ENCODE results near the gene TBXAS1.

TBXAS1 gene

GRCh38 chr7:139959718-139960117 lies 130.7 kb downstream of the TBXAS1 start:
- Histone ChIP-seq H3K4me3 (no peak overlapping the region), H3K36me3 (ENCODE audit: insufficient read depth, low read length) (no peaks in the 10 kb centered on the region), H3K27ac (no peak overlapping the region), H3K9me3 (ENCODE audit: low read depth, low read length) (no peaks in the 10 kb centered on the region), H3K9ac (ENCODE audit: insufficient read length) (no peak overlapping the region)
- DNase-seq (ENCODE audit: low read depth, low spot score): no peak
- TF ChIP-seq FOXP2 (optimal IDR thresholded peaks at IDR 0.05; ENCODE audit: control extremely low read depth, extremely low read length, insufficient read depth): no peak
- no peak for TF ChIP-seq EZH2 (IDR thresholded peaks at IDR 0.05)
- TF ChIP-seq POLR2AphosphoS5 (IDR thresholded peaks at IDR 0.05; ENCODE audit: borderline replicate concordance, low read depth, low read length): no peak

GRCh38 chr7:139960157-139960556 lies 131.1 kb downstream of the TBXAS1 start:
- no peak for DNase-seq (ENCODE audit: low read depth, low spot score)
- Histone ChIP-seq H3K4me3 (no peak overlapping the region), H3K9me3 (ENCODE audit: low read depth, low read length) (no peaks in the 10 kb centered on the region), H3K27ac (no peak overlapping the region), H3K9ac (ENCODE audit: insufficient read length) (no peak overlapping the region), H3K36me3 (ENCODE audit: insufficient read depth, low read length) (no peaks in the 10 kb centered on the region)
- TF ChIP-seq FOXP2 (optimal IDR thresholded peaks at IDR 0.05; ENCODE audit: control extremely low read depth, extremely low read length, insufficient read depth): no peak
- TF ChIP-seq EZH2 (IDR thresholded peaks at IDR 0.05): no peak
- no peak for TF ChIP-seq POLR2AphosphoS5 (IDR thresholded peaks at IDR 0.05; ENCODE audit: borderline replicate concordance, low read depth, low read length)

GRCh38 chr7:139965942-139966628 lies 137.0 kb downstream of the TBXAS1 start:
- no peak overlapping the region for H3K27ac ChIP-seq
- H3K4me3 ChIP-seq: no peak overlapping the region
- TF ChIP-seq POLR2AphosphoS5 (IDR thresholded peaks at IDR 0.05; ENCODE audit: borderline replicate concordance, low read depth, low read length) (no peak), FOXP2 (optimal IDR thresholded peaks at IDR 0.05; ENCODE audit: control extremely low read depth, extremely low read length, insufficient read depth) (no peak), EZH2 (IDR thresholded peaks at IDR 0.05) (no peak)

GRCh38 chr7:139966949-139967348 lies 137.9 kb downstream of the TBXAS1 start:
- H3K9me3 ChIP-seq (ENCODE audit: low read depth, low read length): no peaks in the 10 kb centered on the region
- no peaks in the 10 kb centered on the region for H3K36me3 ChIP-seq (ENCODE audit: insufficient read depth, low read length)
- DNase-seq (ENCODE audit: low read depth, low spot score): no peak
- no peak overlapping the region for H3K4me3 ChIP-seq
- TF ChIP-seq FOXP2 (optimal IDR thresholded peaks at IDR 0.05; ENCODE audit: control extremely low read depth, extremely low read length, insufficient read depth) (no peak), POLR2AphosphoS5 (IDR thresholded peaks at IDR 0.05; ENCODE audit: borderline replicate concordance, low read depth, low read length) (no peak), EZH2 (IDR thresholded peaks at IDR 0.05) (no peak)
- H3K9ac ChIP-seq (ENCODE audit: insufficient read length): no peak overlapping the region
- H3K27ac ChIP-seq: no peak overlapping the region

More at GRCh38 chr7:139965942-139966628, 137.0 kb downstream of the TBXAS1 start:
- no peak for DNase-seq (ENCODE audit: low read depth, low spot score)
- no peaks in the 10 kb centered on the region for H3K9me3 ChIP-seq (ENCODE audit: low read depth, low read length)
- no peaks in the 10 kb centered on the region for H3K36me3 ChIP-seq (ENCODE audit: insufficient read depth, low read length)
- no peak overlapping the region for H3K9ac ChIP-seq (ENCODE audit: insufficient read length)

- TF ChIP-seq POLR2AphosphoS5 (IDR thresholded peaks at IDR 0.05; ENCODE audit: borderline replicate concordance, low read depth, low read length): no peak
- no peak for TF ChIP-seq FOXP2 (optimal IDR thresholded peaks at IDR 0.05; ENCODE audit: control extremely low read depth, extremely low read length, insufficient read depth)
- TF ChIP-seq EZH2 (IDR thresholded peaks at IDR 0.05): no peak
- no peak overlapping the region for H3K9ac ChIP-seq (ENCODE audit: insufficient read length)
- no peak overlapping the region for H3K4me3 ChIP-seq
- H3K9me3 ChIP-seq (ENCODE audit: low read depth, low read length): no peaks in the 10 kb centered on the region
- no peak overlapping the region for H3K27ac ChIP-seq
- H3K36me3 ChIP-seq (ENCODE audit: insufficient read depth, low read length): no peaks in the 10 kb centered on the region
- no peak for DNase-seq (ENCODE audit: low read depth, low spot score)
Measured at GRCh38 chr7:139968931-139969330, 139.9 kb downstream of the TBXAS1 start.

GRCh38 chr7:139972029-139972428 lies 143.0 kb downstream of the TBXAS1 start:
- Histone ChIP-seq H3K9ac (ENCODE audit: insufficient read length) (no peak overlapping the region), H3K9me3 (ENCODE audit: low read depth, low read length) (no peaks in the 10 kb centered on the region), H3K4me3 (no peak overlapping the region), H3K27ac (no peak overlapping the region), H3K36me3 (ENCODE audit: insufficient read depth, low read length) (no peaks in the 10 kb centered on the region)
- TF ChIP-seq POLR2AphosphoS5 (IDR thresholded peaks at IDR 0.05; ENCODE audit: borderline replicate concordance, low read depth, low read length): no peak
- no peak for DNase-seq (ENCODE audit: low read depth, low spot score)

GRCh38 chr7:139973101-139974050 lies 144.3 kb downstream of the TBXAS1 start:
- TF ChIP-seq FOXP2 (optimal IDR thresholded peaks at IDR 0.05; ENCODE audit: control extremely low read depth, extremely low read length, insufficient read depth) (no peak), EZH2 (IDR thresholded peaks at IDR 0.05) (no peak), POLR2AphosphoS5 (IDR thresholded peaks at IDR 0.05; ENCODE audit: borderline replicate concordance, low read depth, low read length) (no peak)

GRCh38 chr7:139974179-139974811 lies 145.2 kb downstream of the TBXAS1 start:
- H3K36me3 ChIP-seq (ENCODE audit: insufficient read depth, low read length): no peaks in the 10 kb centered on the region
- no peak overlapping the region for H3K4me3 ChIP-seq
- TF ChIP-seq FOXP2 (optimal IDR thresholded peaks at IDR 0.05; ENCODE audit: control extremely low read depth, extremely low read length, insufficient read depth) (no peak), EZH2 (IDR thresholded peaks at IDR 0.05) (no peak), POLR2AphosphoS5 (IDR thresholded peaks at IDR 0.05; ENCODE audit: borderline replicate concordance, low read depth, low read length) (no peak)
- H3K9me3 ChIP-seq (ENCODE audit: low read depth, low read length): no peaks in the 10 kb centered on the region
- no peak overlapping the region for H3K9ac ChIP-seq (ENCODE audit: insufficient read length)
- no peak overlapping the region for H3K27ac ChIP-seq
- no peak for DNase-seq (ENCODE audit: low read depth, low spot score)

More at GRCh38 chr7:139973101-139974050, 144.3 kb downstream of the TBXAS1 start:
- Histone ChIP-seq H3K9ac (ENCODE audit: insufficient read length) (no peak overlapping the region), H3K4me3 (no peak overlapping the region), H3K27ac (no peak overlapping the region), H3K36me3 (ENCODE audit: insufficient read depth, low read length) (no peaks in the 10 kb centered on the region), H3K9me3 (ENCODE audit: low read depth, low read length) (no peaks in the 10 kb centered on the region)
- DNase-seq (ENCODE audit: low read depth, low spot score): no peak

All from SK-N-MC (cell line).